ENCODE results near the gene GRHL1. TPM values are rescaled to one million over a fixed set of nuclear protein-coding genes. Genes with fewer than 3 reads are reported as not detected.
A peak's percentile ranks its signal among the peaks of the same experiment; 100 is the strongest.

Gene GRHL1
- total and polyA plus RNA-seq, 2 of the 4 experiments (the other 2 are of a cell fraction), result 0.18 to 0.21 TPM

- H3K79me1 ChIP-seq (ENCODE audit: low read depth in 1 of 2, low read length in 2 of 2), result no peaks in the 10 kb centered on the region
- H3K23ac ChIP-seq (ENCODE audit: low read depth, low read length), result no peak overlapping the region
- H2AK5ac ChIP-seq (ENCODE audit: low read depth, low read length), result no peak overlapping the region
- no peak overlapping the region for H3K18ac ChIP-seq (ENCODE audit: low read depth, low read length)
- dilution Hi-C loops (cut with HindIII; ENCODE audit: low sequenced_read_pairs, unreplicated experiment), result no loop called here
- H4K91ac ChIP-seq (ENCODE audit: insufficient read depth, low read depth, low read length), result no peak overlapping the region
- H2BK15ac ChIP-seq (ENCODE audit: low read depth, low read length), result no peak overlapping the region
- 83% methylated on average over 1 of the region's 6 CpGs; no CpG with 5 or more reads in 1 of the 2 experiments for WGBS, 2 experiments (ENCODE audit: extremely low coverage in 2 of 2, insufficient read length in 1 of 2)
- H3K9ac ChIP-seq (ENCODE audit: low read depth, low read length), result no peak overlapping the region
- H2BK5ac ChIP-seq (ENCODE audit: low read depth, low read length, poor library complexity, severe bottlenecking), result no peak overlapping the region
- intact Hi-C loops (cut with micrococcal nuclease), result no loop called here
- no peak overlapping the region for H2BK20ac ChIP-seq (ENCODE audit: low read depth, low read length)
- ChIA-PET POLR2A (ENCODE audit: unreplicated experiment) (no interaction called here), CTCF (interaction anchor here (0.9 kb wide), 1 partner anchor 9 kb away, joined by 6 read pairs; no protein-coding TSS in a partner anchor)
- no peaks in the 10 kb centered on the region for H3K27me3 ChIP-seq (ENCODE audit: control insufficient read depth, insufficient read depth, low read length)
- no peak overlapping the region for H2AK9ac ChIP-seq (replicated peaks; ENCODE audit: low read depth, low read length, poor library complexity)
- H3K4me3 ChIP-seq (ENCODE audit: insufficient read depth, low read depth, low read length), result no peak overlapping the region
- in situ Hi-C loops (cut with MboI; ENCODE audit: low sequenced_read_pairs), result no loop called here
- no peak overlapping the region for H3K4ac ChIP-seq (ENCODE audit: low read depth, low read length)
- no peak overlapping the region for H3K14ac ChIP-seq (replicated peaks; ENCODE audit: low read depth, low read length)
- no peak overlapping the region for H2AFZ ChIP-seq (replicated peaks; ENCODE audit: low read length, poor library complexity)
- no peaks in the 10 kb centered on the region for H4K20me1 ChIP-seq (ENCODE audit: insufficient read depth, low read length)
- H3K4me1 ChIP-seq (ENCODE audit: control insufficient read depth, insufficient read depth, low read length), result no peaks in the 10 kb centered on the region; the same call in 1 of the 2 replicates
- H4K8ac ChIP-seq (ENCODE audit: low read depth in 2 of 2, low read length in 2 of 2), result no peak overlapping the region
- TF ChIP-seq MAZ (IDR thresholded peaks at IDR 0.05; ENCODE audit: borderline replicate concordance, low read depth, low read length) (no peak), CTCF (conservative IDR thresholded peaks at IDR 0.05; ENCODE audit: low read depth, low read length) (0 out of 2 replicates have a peak, but pooled peaks have one; percentile 5)
- no peaks in the 10 kb centered on the region for H3K9me1 ChIP-seq (ENCODE audit: insufficient read depth, low read length)
- DNase-seq (no peak), ATAC-seq (ENCODE audit: low read depth) (peak; percentile 46)
- H3K36me3 ChIP-seq (ENCODE audit: control insufficient read depth, insufficient read depth, low read length), result no peaks in the 10 kb centered on the region
- no TSS peak for BruUV-seq (replicated peaks)
- no peak overlapping the region for H3K27ac ChIP-seq (ENCODE audit: insufficient read depth, low read length)
- H3K56ac ChIP-seq (ENCODE audit: extremely low read depth, insufficient read depth, low read length), result no peak overlapping the region
- H2BK120ac ChIP-seq (ENCODE audit: low read depth, low read length), result no peak overlapping the region
- peak overlapping the region; percentile 21; the same call in 1 of the 2 replicates for H3K4me2 ChIP-seq (ENCODE audit: low read depth, low read length)
- H3K9me3 ChIP-seq (ENCODE audit: control insufficient read depth, insufficient read depth, low read length), result no peaks in the 10 kb centered on the region
- no peak overlapping the region for H4K5ac ChIP-seq (ENCODE audit: low read depth, low read length)
Observed at GRCh38 chr2:9993488-9994165, 42.1 kb downstream of the GRHL1 start.

All from IMR-90 (cell line).